Measurements from ENCODE around the gene DHX30. TPM values are rescaled to one million over a fixed set of nuclear protein-coding genes. Genes with fewer than 3 reads are reported as not detected.
"Not testable (repeated sequence)": the region's sequence is repeated elsewhere in the genome, so short reads cannot be mapped to it uniquely, and the experiment has no call there.

DHX30 gene
- total RNA-seq, 1 donor from 2014 or later, result 55.0 TPM

- intact Hi-C loops (cut with DNase I), result no loop called here
- Histone ChIP-seq H3K9me3 (no peaks in the 10 kb centered on the region), H3K4me3 (no peak overlapping the region), H3K27me3 (no peaks in the 10 kb centered on the region), H3K4me1 (peaks cover 36% of the 10 kb centered on the region), H3K27ac (no peak overlapping the region), H3K36me3 (peaks cover 0 to 4% of the 10 kb centered on the region in 2 donors)
- no peak for DNase-seq (ENCODE audit: extremely low spot score in 2 of 2)
- TF ChIP-seq, protein P1, sequence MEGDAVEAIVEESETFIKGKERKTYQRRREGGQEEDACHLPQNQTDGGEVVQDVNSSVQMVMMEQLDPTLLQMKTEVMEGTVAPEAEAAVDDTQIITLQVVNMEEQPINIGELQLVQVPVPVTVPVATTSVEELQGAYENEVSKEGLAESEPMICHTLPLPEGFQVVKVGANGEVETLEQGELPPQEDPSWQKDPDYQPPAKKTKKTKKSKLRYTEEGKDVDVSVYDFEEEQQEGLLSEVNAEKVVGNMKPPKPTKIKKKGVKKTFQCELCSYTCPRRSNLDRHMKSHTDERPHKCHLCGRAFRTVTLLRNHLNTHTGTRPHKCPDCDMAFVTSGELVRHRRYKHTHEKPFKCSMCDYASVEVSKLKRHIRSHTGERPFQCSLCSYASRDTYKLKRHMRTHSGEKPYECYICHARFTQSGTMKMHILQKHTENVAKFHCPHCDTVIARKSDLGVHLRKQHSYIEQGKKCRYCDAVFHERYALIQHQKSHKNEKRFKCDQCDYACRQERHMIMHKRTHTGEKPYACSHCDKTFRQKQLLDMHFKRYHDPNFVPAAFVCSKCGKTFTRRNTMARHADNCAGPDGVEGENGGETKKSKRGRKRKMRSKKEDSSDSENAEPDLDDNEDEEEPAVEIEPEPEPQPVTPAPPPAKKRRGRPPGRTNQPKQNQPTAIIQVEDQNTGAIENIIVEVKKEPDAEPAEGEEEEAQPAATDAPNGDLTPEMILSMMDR (IDR thresholded peaks at IDR 0.05), result no peak
- no peak for TF ChIP-seq POLR2AphosphoS5 (IDR thresholded peaks at IDR 0.05; ENCODE audit: insufficient read depth in 1 of 2, low read depth in 1 of 2)
- no peak for TF ChIP-seq POLR2A (IDR thresholded peaks at IDR 0.05)
Measured at GRCh38 chr3:47877719-47878118, 74.8 kb downstream of the DHX30 start.

- TF ChIP-seq POLR2AphosphoS5 (IDR thresholded peaks at IDR 0.05; ENCODE audit: insufficient read depth in 1 of 2, low read depth in 1 of 2) (no peak), POLR2A (IDR thresholded peaks at IDR 0.05) (no peak)
- TF ChIP-seq, protein P1 (IDR thresholded peaks at IDR 0.05), result no peak
- Histone ChIP-seq H3K27me3 (no peaks in the 10 kb centered on the region), H3K4me1 (peaks cover 14% of the 10 kb centered on the region), H3K4me3 (no peak overlapping the region), H3K36me3 (peaks cover 0 to 5% of the 10 kb centered on the region in 2 donors), H3K9me3 (no peaks in the 10 kb centered on the region), H3K27ac (no peak overlapping the region)
- intact Hi-C loops (cut with DNase I), result no loop called here
- DNase-seq (ENCODE audit: extremely low spot score in 2 of 2), result no peak
Measured at GRCh38 chr3:47882338-47882737, 79.4 kb downstream of the DHX30 start.

GRCh38 chr3:47884603-47885002 lies 81.7 kb downstream of the DHX30 start:
- peaks cover 7% of the 10 kb centered on the region for H3K4me1 ChIP-seq

GRCh38 chr3:47885168-47885567 lies 82.2 kb downstream of the DHX30 start:
- no peak overlapping the region for H3K4me3 ChIP-seq
- H3K27me3 ChIP-seq, result no peaks in the 10 kb centered on the region
- peaks cover 13% of the 10 kb centered on the region for H3K4me1 ChIP-seq
- no peaks in the 10 kb centered on the region for H3K9me3 ChIP-seq
- no peak for TF ChIP-seq POLR2A (IDR thresholded peaks at IDR 0.05)
- DNase-seq (ENCODE audit: extremely low spot score in 2 of 2), result no peak
- peaks cover 0 to 5% of the 10 kb centered on the region in 2 donors for H3K36me3 ChIP-seq
- intact Hi-C loops (cut with DNase I), result no loop called here
- H3K27ac ChIP-seq, result no peak overlapping the region

More at GRCh38 chr3:47884603-47885002, 81.7 kb downstream of the DHX30 start:
- intact Hi-C loops (cut with DNase I), result no loop called here
- Histone ChIP-seq H3K27me3 (no peaks in the 10 kb centered on the region), H3K9me3 (no peaks in the 10 kb centered on the region), H3K4me3 (no peak overlapping the region), H3K36me3 (peaks cover 0 to 5% of the 10 kb centered on the region in 2 donors), H3K27ac (no peak overlapping the region)
- no peak for DNase-seq (ENCODE audit: extremely low spot score in 2 of 2)
- TF ChIP-seq POLR2A (IDR thresholded peaks at IDR 0.05), result no peak
- TF ChIP-seq, protein P1 (IDR thresholded peaks at IDR 0.05), result no peak
- TF ChIP-seq POLR2AphosphoS5 (IDR thresholded peaks at IDR 0.05; ENCODE audit: insufficient read depth in 1 of 2, low read depth in 1 of 2), result no peak

GRCh38 chr3:47887991-47888390 lies 85.1 kb downstream of the DHX30 start:
- H3K9me3 ChIP-seq; H3K4me3 ChIP-seq; intact Hi-C loops (cut with DNase I); H3K27ac ChIP-seq; DNase-seq (ENCODE audit: extremely low spot score in 2 of 2); H3K36me3 ChIP-seq; H3K27me3 ChIP-seq: not testable (repeated sequence)
- H3K4me1 ChIP-seq, result peaks cover 28% of the 10 kb centered on the region

DNA sequence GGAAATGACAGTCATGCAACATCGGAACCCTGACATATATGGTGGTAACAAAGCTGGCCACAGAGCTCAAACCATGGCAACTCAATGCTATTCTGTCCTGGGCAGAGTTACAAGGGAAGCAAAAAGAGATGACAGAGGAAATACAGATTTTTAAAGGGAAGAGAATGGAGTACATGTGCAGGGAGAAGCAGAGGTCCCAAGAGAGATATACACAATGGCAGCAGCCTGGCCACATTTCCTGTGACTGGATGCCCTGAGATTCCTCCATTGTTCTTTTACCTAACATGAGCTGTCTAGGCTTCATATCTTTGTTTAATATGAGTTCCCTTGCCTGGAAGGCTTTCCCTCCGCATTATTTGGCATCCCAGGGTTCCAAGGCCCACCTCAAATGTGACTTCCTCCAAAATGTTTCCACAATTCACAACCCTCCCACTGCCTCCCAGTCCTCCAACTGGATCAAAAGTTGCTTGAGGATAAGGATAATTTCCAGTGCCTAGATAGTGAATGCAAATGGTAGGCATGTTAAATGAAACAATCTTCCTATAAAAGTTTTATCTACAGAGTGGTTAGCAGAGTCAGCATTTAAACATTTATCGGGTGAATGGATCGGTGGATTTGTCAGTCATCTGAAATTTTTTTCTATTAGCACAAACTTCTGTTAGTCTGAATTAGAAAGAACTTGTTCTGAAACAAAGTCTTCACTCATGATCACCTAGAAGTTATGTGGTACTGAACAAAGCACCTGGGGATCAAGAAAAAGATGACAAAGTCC lies 86.2 kb downstream of the DHX30 start:
- Histone ChIP-seq H3K4me1 (peaks cover 28% of the 10 kb centered on the region), H3K27ac (peak overlapping the region; percentile 60), H3K4me3 (no peak overlapping the region), H3K27me3 (no peaks in the 10 kb centered on the region), H3K36me3 (peaks cover 0 to 10% of the 10 kb centered on the region in 2 donors), H3K9me3 (no peaks in the 10 kb centered on the region)
- TF ChIP-seq POLR2AphosphoS5 (IDR thresholded peaks at IDR 0.05; ENCODE audit: insufficient read depth in 1 of 2, low read depth in 1 of 2) (no peak), POLR2A (IDR thresholded peaks at IDR 0.05) (no peak)
- TF ChIP-seq, protein P1 (IDR thresholded peaks at IDR 0.05), result no peak
- DNase-seq (ENCODE audit: extremely low spot score in 2 of 2), result no peak
- intact Hi-C loops (cut with DNase I), result no loop called here
